Natural killer cell (primary cell): ENCODE data around the gene MRPL20. TPM values are rescaled to one million over a fixed set of nuclear protein-coding genes. Genes with fewer than 3 reads are reported as not detected.

Source experiments
- ATAC-seq, 3 donors: fragments of 150-1000 bp in 2 of 3; fragments of 200-7000 bp in 1 of 3; cut with Tn5 transposase; 1 replicate in 1 of 3; 2 replicates in 2 of 3; pipeline ENCODE4 v1.10.0; 2021; ENCODE audit warnings: mild to moderate bottlenecking in 2 of 3, moderate library complexity in 2 of 3
- DNase-seq, 2 donors: peaks; one replicate each; pipeline versions ENCODE4 v3.0.0 to v3.0.0-alpha.2; 2013 to 2021; ENCODE audit warnings: mixed read lengths in 1 of 2
- H3K27ac ChIP-seq: one replicate; pipeline ENCODE4 v1.5.1; 2013; ENCODE audit warnings: mild to moderate bottlenecking, low read length
- H3K27me3 ChIP-seq: one replicate; pipeline ENCODE4 v1.6.1; 2013; ENCODE audit warnings: low read length; ENCODE audit not compliant: control insufficient read depth, insufficient read depth
- H3K36me3 ChIP-seq: one replicate; pipeline ENCODE4 v1.6.1; 2013; ENCODE audit warnings: low read length; ENCODE audit not compliant: control insufficient read depth, insufficient read depth
- H3K4me1 ChIP-seq: one replicate; pipeline ENCODE4 v1.6.1; 2013; ENCODE audit warnings: low read length; ENCODE audit not compliant: control insufficient read depth, insufficient read depth
- H3K4me3 ChIP-seq: one replicate; pipeline ENCODE4 v1.5.1; 2013; ENCODE audit warnings: low read length
- H3K9me3 ChIP-seq: one replicate; pipeline ENCODE4 v1.6.1; 2013; ENCODE audit warnings: low read length; ENCODE audit not compliant: control insufficient read depth, insufficient read depth
- H3K27ac Mint-ChIP-seq, 2 donors: one replicate each; pipeline ENCODE4 v1.8.0; 2022; ENCODE audit warnings: mild to moderate bottlenecking in 2 of 2, mixed read lengths in 2 of 2, moderate library complexity in 1 of 2
- H3K27me3 Mint-ChIP-seq, 2 donors: one replicate each; pipeline ENCODE4 v1.8.0; 2022; ENCODE audit warnings: low read depth in 2 of 2, mixed read lengths in 2 of 2
- H3K36me3 Mint-ChIP-seq: one replicate; pipeline ENCODE4 v1.8.0; 2022; ENCODE audit warnings: mixed read lengths
- H3K4me1 Mint-ChIP-seq, 2 donors: one replicate each; pipeline ENCODE4 v1.8.0; 2022; ENCODE audit warnings: mixed read lengths in 2 of 2
- H3K4me3 Mint-ChIP-seq: one replicate; pipeline ENCODE4 v1.8.0; 2022; ENCODE audit warnings: mild to moderate bottlenecking, moderate library complexity, mixed read lengths
- H3K9me3 Mint-ChIP-seq, 2 donors: one replicate each; pipeline ENCODE4 v1.8.0; 2022; ENCODE audit warnings: mixed read lengths in 2 of 2
- CTCF ChIP-seq: fragments of 200-600 bp; IDR thresholded peaks from one replicate; pipeline ENCODE4 v1.8.0; 2022; ENCODE audit warnings: antibody characterized with exemption
- WGBS: methylation state at CpG from one replicate; pipeline ENCODE4 v1.1.7; 2013; ENCODE audit warnings: missing lambda C conversion rate; ENCODE audit not compliant: insufficient coverage; 5-methylcytosine and 5-hydroxymethylcytosine counted together
- intact Hi-C: fragments of 100-400 bp; cut with micrococcal nuclease; formaldehyde crosslinking; loops from one replicate; pipeline ENCODE4 v1.14.2; 2022
- total RNA-seq, 4 donors: library from RNA; stranded (reverse); fragments of 120-200 nt in 1 of 4; gene quantifications; one replicate each; pipeline versions ENCODE4 v1.2.3 to v1.2.4, GENCODE V29; 2013 to 2022

MRPL20 gene
- total RNA-seq, 3 donors from 2014 or later (not counting 1 experiment from before 2014, with no cell fraction given), result 90.9 to 111 (median 92.7) TPM

GRCh38 chr1:1395166-1395565 is 11.9 kb downstream of the MRPL20 start:
- Histone ChIP-seq H3K4me1 (peaks cover 22% of the 10 kb centered on the region), H3K27me3 (no peaks in the 10 kb centered on the region), H3K9me3 (no peaks in the 10 kb centered on the region), H3K4me3 (no peak overlapping the region), H3K36me3 (peaks cover 60% of the 10 kb centered on the region), H3K27ac (no peak overlapping the region)
- Mint-ChIP-seq H3K4me1 (peaks cover 26 to 31% of the 10 kb centered on the region in 2 donors), H3K27ac (no peak overlapping the region), H3K9me3 (no peaks in the 10 kb centered on the region), H3K36me3 (peaks cover 15% of the 10 kb centered on the region), H3K4me3 (peak overlapping the region; percentile 4), H3K27me3 (no peaks in the 10 kb centered on the region)
- no peak for ATAC-seq
- DNase-seq, result no peak
- 97% methylated on average over 11 of the region's 11 CpGs for WGBS
- intact Hi-C loops, result no loop called here
- TF ChIP-seq CTCF, result no peak

- DNase-seq, result no peak
- Histone ChIP-seq H3K27ac (no peak overlapping the region), H3K9me3 (no peaks in the 10 kb centered on the region), H3K27me3 (no peaks in the 10 kb centered on the region), H3K36me3 (peaks cover 69% of the 10 kb centered on the region), H3K4me1 (peaks cover 16% of the 10 kb centered on the region), H3K4me3 (no peak overlapping the region)
- no peak for TF ChIP-seq CTCF
- intact Hi-C loops, result no loop called here
- WGBS, result 84% methylated on average over 7 of the region's 7 CpGs
- Mint-ChIP-seq H3K27ac (no peak overlapping the region), H3K36me3 (peaks cover 15% of the 10 kb centered on the region), H3K9me3 (no peaks in the 10 kb centered on the region), H3K27me3 (no peaks in the 10 kb centered on the region), H3K4me1 (peaks cover 16 to 21% of the 10 kb centered on the region in 2 donors), H3K4me3 (no peak overlapping the region)
- ATAC-seq, result no peak
Measured at GRCh38 chr1:1394116-1394515, 13.0 kb downstream of the MRPL20 start.

GRCh38 chr1:1393428-1393827 is 13.7 kb downstream of the MRPL20 start:
- no peak for ATAC-seq
- intact Hi-C loops, result no loop called here
- WGBS, result 96% methylated on average over 11 of the region's 11 CpGs
- Mint-ChIP-seq H3K4me3 (no peak overlapping the region), H3K27me3 (no peaks in the 10 kb centered on the region), H3K9me3 (no peaks in the 10 kb centered on the region), H3K27ac (peak overlapping the region in 1 of 2 donors; percentile 26), H3K4me1 (peaks cover 15 to 21% of the 10 kb centered on the region in 2 donors), H3K36me3 (peaks cover 15% of the 10 kb centered on the region)
- H3K9me3 ChIP-seq, result no peaks in the 10 kb centered on the region
- H3K36me3 ChIP-seq, result peaks cover 74% of the 10 kb centered on the region
- H3K4me1 ChIP-seq, result peaks cover 13% of the 10 kb centered on the region
- DNase-seq, result no peak
- H3K27ac ChIP-seq, result no peak overlapping the region
- TF ChIP-seq CTCF, result no peak
- no peak overlapping the region for H3K4me3 ChIP-seq
- H3K27me3 ChIP-seq, result no peaks in the 10 kb centered on the region

GRCh38 chr1:1393014-1393413 is 14.1 kb downstream of the MRPL20 start:
- H3K9me3 Mint-ChIP-seq, result no peaks in the 10 kb centered on the region
- Histone ChIP-seq H3K27ac (no peak overlapping the region), H3K9me3 (no peaks in the 10 kb centered on the region), H3K4me3 (no peak overlapping the region), H3K27me3 (no peaks in the 10 kb centered on the region), H3K4me1 (peaks cover 9% of the 10 kb centered on the region), H3K36me3 (peaks cover 78% of the 10 kb centered on the region)
- WGBS, result 99% methylated on average over 4 of the region's 4 CpGs
- no peak for TF ChIP-seq CTCF
- DNase-seq, result no peak
- no peak for ATAC-seq
- no peak overlapping the region for H3K27ac Mint-ChIP-seq
- peaks cover 12 to 18% of the 10 kb centered on the region in 2 donors for H3K4me1 Mint-ChIP-seq
- H3K4me3 Mint-ChIP-seq, result no peak overlapping the region
- peaks cover 15% of the 10 kb centered on the region for H3K36me3 Mint-ChIP-seq
- H3K27me3 Mint-ChIP-seq, result no peaks in the 10 kb centered on the region
- intact Hi-C loops, result no loop called here
